Measurements from ENCODE around the gene PHKB. TPM values are rescaled to one million over a fixed set of nuclear protein-coding genes. Genes with fewer than 3 reads are reported as not detected.

Gene PHKB
- total RNA-seq, 1 donor from 2014 or later, result 109 TPM

- no peak overlapping the region for H3K27ac Mint-ChIP-seq
Observed at GRCh38 chr16:47611042-47611441, 149.9 kb downstream of the PHKB start.

GRCh38 chr16:47611848-47612493, 150.8 kb downstream of the PHKB start:
- H3K27me3 ChIP-seq, result no peaks in the 10 kb centered on the region
- Mint-ChIP-seq H3K27ac (no peak overlapping the region), H3K4me1 (no peaks in the 10 kb centered on the region), H3K36me3 (peaks cover 15% of the 10 kb centered on the region), H3K9me3 (peaks cover 2% of the 10 kb centered on the region), H3K4me3 (no peak overlapping the region), H3K27me3 (ENCODE audit: insufficient read depth, low read depth) (no peaks in the 10 kb centered on the region)
- H4K20me1 ChIP-seq (ENCODE audit: low read depth), result no peaks in the 10 kb centered on the region
- H3K79me2 ChIP-seq (ENCODE audit: low read depth), result no peaks in the 10 kb centered on the region
- H3K4me3 ChIP-seq, result no peak overlapping the region
- H3F3A ChIP-seq (ENCODE audit: low read depth), result no peaks in the 10 kb centered on the region
- no peak overlapping the region for H3K4me2 ChIP-seq
- H3K27ac ChIP-seq, result no peak overlapping the region
- no peaks in the 10 kb centered on the region for H3K9me3 ChIP-seq (ENCODE audit: low read depth)
- no peaks in the 10 kb centered on the region for H3K36me3 ChIP-seq
- no peak for TF ChIP-seq EZH2phosphoT487 (IDR thresholded peaks at IDR 0.05)
- TF ChIP-seq EZH2 (IDR thresholded peaks at IDR 0.05), result no peak
- no peak for TF ChIP-seq CTCF (IDR thresholded peaks at IDR 0.05)
- no peaks in the 10 kb centered on the region for H3K4me1 ChIP-seq
- H2AFZ ChIP-seq (replicated peaks), result no peak overlapping the region
- no peak overlapping the region for H3K9ac ChIP-seq
- DNase-seq (ENCODE audit: low spot score), result no peak

More at GRCh38 chr16:47611042-47611441, 149.9 kb downstream of the PHKB start:
- no peak overlapping the region for H3K4me2 ChIP-seq
- no peaks in the 10 kb centered on the region for H3K9me3 ChIP-seq (ENCODE audit: low read depth)
- no peaks in the 10 kb centered on the region for H3F3A ChIP-seq (ENCODE audit: low read depth)
- Mint-ChIP-seq H3K4me3 (no peak overlapping the region), H3K36me3 (peaks cover 15% of the 10 kb centered on the region), H3K27me3 (ENCODE audit: insufficient read depth, low read depth) (no peaks in the 10 kb centered on the region), H3K4me1 (no peaks in the 10 kb centered on the region), H3K9me3 (peaks cover 2% of the 10 kb centered on the region)
- no peaks in the 10 kb centered on the region for H3K79me2 ChIP-seq (ENCODE audit: low read depth)
- H2AFZ ChIP-seq (replicated peaks), result no peak overlapping the region
- H3K4me1 ChIP-seq, result no peaks in the 10 kb centered on the region
- H3K27me3 ChIP-seq, result no peaks in the 10 kb centered on the region
- H4K20me1 ChIP-seq (ENCODE audit: low read depth), result no peaks in the 10 kb centered on the region
- no peak overlapping the region for H3K9ac ChIP-seq
- no peak overlapping the region for H3K27ac ChIP-seq
- no peak for DNase-seq (ENCODE audit: low spot score)
- no peak overlapping the region for H3K4me3 ChIP-seq
- no peaks in the 10 kb centered on the region for H3K36me3 ChIP-seq
- TF ChIP-seq EZH2phosphoT487 (IDR thresholded peaks at IDR 0.05), result no peak
- TF ChIP-seq EZH2 (IDR thresholded peaks at IDR 0.05), result no peak
- TF ChIP-seq CTCF (IDR thresholded peaks at IDR 0.05), result no peak

GRCh38 chr16:47612711-47613110, 151.6 kb downstream of the PHKB start:
- Histone ChIP-seq H3K4me1 (peaks cover 5% of the 10 kb centered on the region), H3K79me2 (ENCODE audit: low read depth) (no peaks in the 10 kb centered on the region), H3K9ac (no peak overlapping the region), H3K27me3 (no peaks in the 10 kb centered on the region), H3K9me3 (ENCODE audit: low read depth) (no peaks in the 10 kb centered on the region), H3K36me3 (no peaks in the 10 kb centered on the region), H2AFZ (replicated peaks) (no peak overlapping the region), H4K20me1 (ENCODE audit: low read depth) (peaks cover 4% of the 10 kb centered on the region), H3K4me2 (no peak overlapping the region), H3K4me3 (no peak overlapping the region), H3K27ac (no peak overlapping the region), H3F3A (ENCODE audit: low read depth) (peaks cover 5% of the 10 kb centered on the region)
- no peaks in the 10 kb centered on the region for H3K4me1 Mint-ChIP-seq
- DNase-seq (ENCODE audit: low spot score), result no peak
- no peaks in the 10 kb centered on the region for H3K27me3 Mint-ChIP-seq (ENCODE audit: insufficient read depth, low read depth)
- H3K4me3 Mint-ChIP-seq, result no peak overlapping the region
- no peak overlapping the region for H3K27ac Mint-ChIP-seq
- H3K36me3 Mint-ChIP-seq, result peaks cover 15% of the 10 kb centered on the region
- peaks cover 2% of the 10 kb centered on the region for H3K9me3 Mint-ChIP-seq
- TF ChIP-seq CTCF (IDR thresholded peaks at IDR 0.05) (no peak), EZH2phosphoT487 (IDR thresholded peaks at IDR 0.05) (no peak), EZH2 (IDR thresholded peaks at IDR 0.05) (no peak)

All from neural progenitor cell (in vitro differentiated cells).